ENCODE measurements around the gene CCDC148. TPM values are rescaled to one million over a fixed set of nuclear protein-coding genes. Genes with fewer than 3 reads are reported as not detected.

The CCDC148 gene
- total and polyA plus RNA-seq, 2 experiments from 2014 or later: 1.2 to 1.8 TPM

DNA sequence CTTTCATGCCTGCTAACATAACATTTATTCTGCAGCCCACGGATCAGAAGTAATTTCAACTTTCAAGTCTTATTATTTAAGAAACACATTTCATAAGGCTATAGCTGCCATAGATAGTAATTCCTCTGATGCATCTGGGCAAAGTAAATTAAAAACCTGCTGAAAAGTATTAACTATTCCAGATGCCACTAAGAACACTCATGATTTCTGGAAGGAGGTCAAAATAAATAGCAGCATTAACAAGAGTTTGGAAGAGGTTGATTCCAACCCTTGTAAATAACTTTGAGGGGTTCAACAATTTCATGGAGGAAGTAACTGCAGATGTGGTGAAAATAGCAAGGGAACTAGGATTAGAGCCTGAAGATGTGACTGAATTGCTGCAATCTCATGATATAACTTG is 77.6 kb downstream of the CCDC148 start:
- no peak overlapping the region for H2AFZ ChIP-seq
- no peak overlapping the region for H3K4me3 Mint-ChIP-seq
- no peak for TF ChIP-seq CREB1 (CRISPR knock-in tag; IDR thresholded peaks at IDR 0.05; ENCODE audit: low read depth)

DNA sequence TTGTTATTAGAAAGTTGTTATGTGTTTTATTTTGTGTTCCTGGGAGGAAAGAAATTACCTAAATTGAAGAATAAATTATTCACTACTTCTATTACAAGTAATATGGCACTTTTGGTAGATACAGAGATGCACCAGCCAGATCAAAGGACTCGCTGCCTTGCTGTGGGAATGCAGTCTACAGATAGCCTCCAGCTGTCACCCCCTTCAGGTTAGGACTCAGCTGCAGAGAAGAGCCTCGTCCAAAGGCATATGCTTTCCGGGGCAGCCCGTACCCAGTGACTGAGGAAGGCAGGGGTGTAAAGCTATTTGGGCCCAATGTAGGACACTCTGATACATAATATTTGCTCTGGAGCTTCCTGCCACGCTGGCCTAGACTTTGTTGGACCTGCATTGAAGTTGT is 90.2 kb downstream of the CCDC148 start:
- Mint-ChIP-seq H3K4me3 (no peak overlapping the region), H3K27ac (no peak overlapping the region), H3K36me3 (ENCODE audit: low read depth) (peaks cover 21% of the 10 kb centered on the region; the same call in 2 of the 3 replicates), H3K27me3 (ENCODE audit: insufficient read depth, low read depth, poor library complexity) (no peaks in the 10 kb centered on the region), H3K9me3 (peaks cover 35% of the 10 kb centered on the region), H3K4me1 (no peaks in the 10 kb centered on the region)
- Histone ChIP-seq H3K9me2 (ENCODE audit: insufficient read depth) (no peaks in the 10 kb centered on the region), H2AFZ (no peak overlapping the region), H3K27me3 (ENCODE audit: insufficient read depth) (no peaks in the 10 kb centered on the region), H3K79me2 (replicated peaks; ENCODE audit: insufficient read depth) (no peaks in the 10 kb centered on the region), H4K20me1 (replicated peaks; ENCODE audit: insufficient read depth) (no peaks in the 10 kb centered on the region), H3K4me1 (ENCODE audit: insufficient read depth) (no peaks in the 10 kb centered on the region), H3K4me2 (no peak overlapping the region), H3K4me3 (no peak overlapping the region), H3F3A (replicated peaks; ENCODE audit: low read depth) (no peaks in the 10 kb centered on the region), H3K27ac (ENCODE audit: low read depth) (no peak overlapping the region), H3K36me3 (ENCODE audit: insufficient read depth) (no peaks in the 10 kb centered on the region)
- DNase-seq (ENCODE audit: low spot score): no peak
- TF ChIP-seq ZNF114 (CRISPR knock-in tag; IDR thresholded peaks at IDR 0.05): no peak
- ATAC-seq: peak; percentile 52

More for the DNA sequence above, 77.6 kb downstream of the CCDC148 start:
- no peaks in the 10 kb centered on the region for H3K36me3 ChIP-seq (ENCODE audit: insufficient read depth)
- ATAC-seq (no peak), DNase-seq (ENCODE audit: low spot score) (no peak)
- Mint-ChIP-seq H3K27ac (no peak overlapping the region), H3K27me3 (ENCODE audit: insufficient read depth, low read depth, poor library complexity) (no peaks in the 10 kb centered on the region), H3K36me3 (ENCODE audit: low read depth) (no peaks in the 10 kb centered on the region), H3K9me3 (peaks cover 4% of the 10 kb centered on the region; the same call in 1 of the 3 replicates), H3K4me1 (no peaks in the 10 kb centered on the region)
- no peak overlapping the region for H3K4me2 ChIP-seq
- no peaks in the 10 kb centered on the region for H3K27me3 ChIP-seq (ENCODE audit: insufficient read depth)
- H3F3A ChIP-seq (replicated peaks; ENCODE audit: low read depth): no peaks in the 10 kb centered on the region
- H3K9me2 ChIP-seq (ENCODE audit: insufficient read depth): no peaks in the 10 kb centered on the region
- H4K20me1 ChIP-seq (replicated peaks; ENCODE audit: insufficient read depth): no peaks in the 10 kb centered on the region
- H3K4me1 ChIP-seq (ENCODE audit: insufficient read depth): no peaks in the 10 kb centered on the region
- no peaks in the 10 kb centered on the region for H3K79me2 ChIP-seq (replicated peaks; ENCODE audit: insufficient read depth)
- H3K27ac ChIP-seq (ENCODE audit: low read depth): no peak overlapping the region
- no peak overlapping the region for H3K4me3 ChIP-seq

DNA sequence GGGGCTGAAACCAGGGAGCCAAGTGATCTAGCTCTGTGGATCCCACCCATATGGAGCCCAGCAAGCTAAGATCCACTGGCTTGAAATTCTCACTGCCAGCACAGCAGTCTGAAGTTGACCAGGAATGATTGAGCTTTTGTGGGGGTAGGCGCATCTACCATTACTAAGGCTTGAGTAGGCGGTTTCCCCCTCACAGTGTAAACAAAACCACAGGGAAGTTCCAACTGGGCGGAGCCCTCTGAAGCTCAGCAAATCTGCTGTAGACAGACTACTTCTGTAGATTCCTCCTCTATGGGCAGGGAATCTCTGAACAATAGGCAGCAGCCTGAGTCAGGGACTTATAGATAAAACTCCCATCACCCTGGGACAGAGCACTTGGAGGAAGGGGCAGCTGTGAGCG is 96.7 kb downstream of the CCDC148 start:
- Histone ChIP-seq H3K27ac (ENCODE audit: low read depth) (no peak overlapping the region), H3K4me3 (no peak overlapping the region), H3F3A (replicated peaks; ENCODE audit: low read depth) (no peaks in the 10 kb centered on the region), H3K4me1 (ENCODE audit: insufficient read depth) (peaks cover 7% of the 10 kb centered on the region; the same call in 1 of the 2 replicates), H3K27me3 (ENCODE audit: insufficient read depth) (no peaks in the 10 kb centered on the region), H4K20me1 (replicated peaks; ENCODE audit: insufficient read depth) (no peaks in the 10 kb centered on the region), H3K9me2 (ENCODE audit: insufficient read depth) (no peaks in the 10 kb centered on the region), H3K4me2 (no peak overlapping the region; the same call in 1 of the 2 replicates), H3K79me2 (replicated peaks; ENCODE audit: insufficient read depth) (no peaks in the 10 kb centered on the region), H3K36me3 (ENCODE audit: insufficient read depth) (no peaks in the 10 kb centered on the region), H2AFZ (peak overlapping the region; percentile 84)
- Mint-ChIP-seq H3K9me3 (peaks cover 44% of the 10 kb centered on the region), H3K27me3 (ENCODE audit: insufficient read depth, low read depth, poor library complexity) (peaks cover 3% of the 10 kb centered on the region), H3K4me3 (no peak overlapping the region), H3K4me1 (peaks cover 3% of the 10 kb centered on the region), H3K36me3 (ENCODE audit: low read depth) (peaks cover 19% of the 10 kb centered on the region; the same call in 2 of the 3 replicates), H3K27ac (no peak overlapping the region)
- DNase-seq (ENCODE audit: low spot score): peak; percentile 45
- ATAC-seq: peak; percentile 78
- TF ChIP-seq EZH2phosphoT487 (IDR thresholded peaks at IDR 0.05; ENCODE audit: unreplicated experiment) (no peak), JUNB (IDR thresholded peaks at IDR 0.05; ENCODE audit: unreplicated experiment) (no peak), ZNF331 (CRISPR knock-in tag; IDR thresholded peaks at IDR 0.05; ENCODE audit: low read depth) (no peak)
- TF ChIP-seq, protein P1, sequence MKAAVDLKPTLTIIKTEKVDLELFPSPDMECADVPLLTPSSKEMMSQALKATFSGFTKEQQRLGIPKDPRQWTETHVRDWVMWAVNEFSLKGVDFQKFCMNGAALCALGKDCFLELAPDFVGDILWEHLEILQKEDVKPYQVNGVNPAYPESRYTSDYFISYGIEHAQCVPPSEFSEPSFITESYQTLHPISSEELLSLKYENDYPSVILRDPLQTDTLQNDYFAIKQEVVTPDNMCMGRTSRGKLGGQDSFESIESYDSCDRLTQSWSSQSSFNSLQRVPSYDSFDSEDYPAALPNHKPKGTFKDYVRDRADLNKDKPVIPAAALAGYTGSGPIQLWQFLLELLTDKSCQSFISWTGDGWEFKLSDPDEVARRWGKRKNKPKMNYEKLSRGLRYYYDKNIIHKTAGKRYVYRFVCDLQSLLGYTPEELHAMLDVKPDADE (IDR thresholded peaks at IDR 0.05): no peak

Data from GM23338 (cell line).